H1 (cell line): ENCODE results near the gene STX2. TPM values are rescaled to one million over a fixed set of nuclear protein-coding genes. Genes with fewer than 3 reads are reported as not detected.

Experiments
- CTCF ChIA-PET: fragments of 300-600 bp; sonication (Branson Sonifier 250); formaldehyde crosslinking; loops from one replicate; lab custom pipeline; 2021; ENCODE audit not compliant: partially characterized antibody; lab: Charles Lee
- POLR2A ChIA-PET: fragments of 300-600 bp; sonication (Branson Sonifier 250); formaldehyde crosslinking; loops from one replicate; lab custom pipeline; 2021; ENCODE audit warnings: inconsistent platforms; ENCODE audit not compliant: partially characterized antibody; lab: Charles Lee
- DNase-seq, 2 experiments: peaks; one replicate each; pipeline versions ENCODE4 v3.0.0 to v3.0.0-alpha.2; 2010 to 2022; ENCODE audit warnings: low spot score in 2 of 2, low read depth in 1 of 2, mixed read lengths in 1 of 2
- FAIRE-seq: peaks from 2 replicates; lab custom pipeline; 2011; peaks lifted over from hg19 to GRCh38; lab: Jason Lieb, UNC
- H2AFZ ChIP-seq: 2 replicates; pipeline ENCODE4 v1.8.1; 2012; ENCODE audit warnings: low read length, inconsistent platforms
- H2AK5ac ChIP-seq: 2 replicates; pipeline ENCODE4 v1.6.1; 2013; ENCODE audit warnings: low read depth, low read length
- H2BK120ac ChIP-seq: replicated peaks from 2 replicates; pipeline ENCODE3; 2013; ENCODE audit warnings: low read depth, low read length, inconsistent platforms
- H2BK12ac ChIP-seq: 2 replicates; pipeline ENCODE4 v1.6.1; 2013; ENCODE audit warnings: low read depth, low read length
- H2BK15ac ChIP-seq: 2 replicates; pipeline ENCODE4 v1.6.1; 2013; ENCODE audit warnings: low read length
- H2BK20ac ChIP-seq: 2 replicates; pipeline ENCODE4 v1.6.1; 2013; ENCODE audit warnings: low read length
- H2BK5ac ChIP-seq: 2 replicates; pipeline ENCODE4 v1.6.1; 2013; ENCODE audit warnings: low read depth, low read length
- H3K14ac ChIP-seq: 2 replicates; pipeline ENCODE4 v1.6.1; 2013; ENCODE audit warnings: inconsistent platforms; ENCODE audit not compliant: insufficient read length
- H3K18ac ChIP-seq: 2 replicates; pipeline ENCODE4 v1.6.1; 2013; ENCODE audit warnings: low read length; ENCODE audit errors: extremely low read depth
- H3K23ac ChIP-seq: 2 replicates; pipeline ENCODE4 v1.6.1; 2013; ENCODE audit warnings: inconsistent platforms; ENCODE audit not compliant: insufficient read length
- H3K23me2 ChIP-seq: 2 replicates; pipeline ENCODE4 v1.6.1; 2013; ENCODE audit warnings: low read depth, low read length
- H3K27ac ChIP-seq: 2 replicates; pipeline ENCODE4 v1.6.1; 2011; ENCODE audit warnings: low read depth, low read length, inconsistent platforms
- H3K27me3 ChIP-seq, 4 experiments: replicated peaks in 1 of 4; 1 replicate in 1 of 4; 2 replicates in 3 of 4; pipeline versions ENCODE4 v1.6.1 to v1.8.1; 2011 to 2013; ENCODE audit warnings: low read length in 3 of 4, mild to moderate bottlenecking in 3 of 4, inconsistent platforms in 2 of 4, mixed read lengths in 2 of 4, moderate library complexity in 1 of 4; ENCODE audit not compliant: control insufficient read depth in 3 of 4, insufficient read depth in 3 of 4; ENCODE audit errors: extremely low read depth in 1 of 4
- H3K36me3 ChIP-seq, 4 experiments: 2 replicates each; pipeline versions ENCODE4 v1.6.1 to v1.8.1; 2011 to 2013; ENCODE audit warnings: mild to moderate bottlenecking in 4 of 4, low read length in 3 of 4, moderate library complexity in 2 of 4, control low read depth in 1 of 4, inconsistent platforms in 1 of 4; ENCODE audit not compliant: insufficient read depth in 4 of 4, control insufficient read depth in 2 of 4
- H3K4ac ChIP-seq: replicated peaks from 2 replicates; pipeline ENCODE3; 2013; ENCODE audit warnings: low read length, low read depth, mixed read lengths, inconsistent platforms; ENCODE audit not compliant: insufficient read length
- H3K4me1 ChIP-seq, 4 experiments: replicated peaks in 1 of 4; 1 replicate in 1 of 4; 2 replicates in 3 of 4; pipeline versions ENCODE4 v1.6.1 to v1.8.1; 2011 to 2013; ENCODE audit warnings: low read length in 3 of 4, inconsistent platforms in 2 of 4, mixed read lengths in 1 of 4; ENCODE audit not compliant: insufficient read depth in 4 of 4, control insufficient read depth in 3 of 4
- H3K4me2 ChIP-seq, 2 experiments: 2 replicates each; pipeline versions ENCODE4 v1.6.1 to v1.8.1; 2011 to 2013; ENCODE audit warnings: low read depth in 2 of 2, low read length in 2 of 2, control low read depth in 1 of 2, inconsistent platforms in 1 of 2, mild to moderate bottlenecking in 1 of 2; ENCODE audit not compliant: insufficient read depth in 1 of 2
- H3K4me3 ChIP-seq, 4 experiments: fragments of 200-600, 300-600 bp in 1 of 4; sonication (generic), shearing (Covaris generic), sonication (Bioruptor Twin) in 1 of 4; 2 replicates each; pipeline versions ENCODE4 v1.5.1 to v1.8.1; 2011 to 2016; ENCODE audit warnings: low read length in 4 of 4, low read depth in 3 of 4, control low read depth in 2 of 4, inconsistent platforms in 2 of 4, mild to moderate bottlenecking in 2 of 4, mixed read lengths in 1 of 4, moderate library complexity in 1 of 4; ENCODE audit not compliant: insufficient read depth in 2 of 4; ENCODE audit errors: extremely low read depth in 1 of 4
- H3K56ac ChIP-seq: replicated peaks from 2 replicates; pipeline ENCODE3; 2013; ENCODE audit warnings: low read depth, mild to moderate bottlenecking, mixed read lengths, low read length, inconsistent platforms; ENCODE audit not compliant: insufficient read length
- H3K79me1 ChIP-seq: 2 replicates; pipeline ENCODE4 v1.6.1; 2013; ENCODE audit warnings: low read depth, low read length, control low read depth
- H3K79me2 ChIP-seq, 2 experiments: 2 replicates each; pipeline versions ENCODE4 v1.6.1 to v1.8.1; 2012 to 2013; ENCODE audit warnings: low read length in 2 of 2, mild to moderate bottlenecking in 2 of 2, inconsistent platforms in 1 of 2; ENCODE audit not compliant: insufficient read depth in 2 of 2, control insufficient read depth in 1 of 2
- H3K9ac ChIP-seq, 4 experiments: replicated peaks in 1 of 4; 1 replicate in 1 of 4; 2 replicates in 3 of 4; pipeline versions ENCODE4 v1.6.1 to v1.8.1; 2011 to 2013; ENCODE audit warnings: low read depth in 3 of 4, low read length in 3 of 4, control low read depth in 2 of 4, mild to moderate bottlenecking in 2 of 4, moderate library complexity in 2 of 4, inconsistent platforms in 1 of 4; ENCODE audit errors: extremely low read depth in 1 of 4
- H3K9me3 ChIP-seq, 2 experiments: 2 replicates each; pipeline versions ENCODE4 v1.6.1 to v1.8.1; 2012 to 2013; ENCODE audit warnings: mild to moderate bottlenecking in 2 of 2, moderate library complexity in 2 of 2, control low read depth in 1 of 2, inconsistent platforms in 1 of 2, low read depth in 1 of 2, low read length in 1 of 2, mixed read lengths in 1 of 2; ENCODE audit not compliant: insufficient read depth in 2 of 2
- H4K20me1 ChIP-seq, 2 experiments: replicated peaks in 1 of 2; 2 replicates each; pipeline versions ENCODE3 to v1.8.1; 2011 to 2013; ENCODE audit warnings: inconsistent platforms in 2 of 2, low read length in 2 of 2, mild to moderate bottlenecking in 1 of 2; ENCODE audit not compliant: insufficient read depth in 2 of 2, control insufficient read depth in 1 of 2
- H4K5ac ChIP-seq: 2 replicates; pipeline ENCODE4 v1.6.1; 2013; ENCODE audit warnings: low read length, low read depth, mixed read lengths, inconsistent platforms; ENCODE audit not compliant: insufficient read length
- H4K8ac ChIP-seq: 2 replicates; pipeline ENCODE4 v1.8.0; 2013; ENCODE audit warnings: mild to moderate bottlenecking, moderate library complexity, low read length, inconsistent platforms; ENCODE audit not compliant: insufficient read depth; ENCODE audit errors: extremely low read depth
- H4K91ac ChIP-seq: replicated peaks from 2 replicates; pipeline ENCODE3; 2013; ENCODE audit warnings: low read length, mixed read lengths, inconsistent platforms; ENCODE audit not compliant: insufficient read length
- CREB1 ChIP-seq: IDR thresholded peaks from 2 replicates; pipeline ENCODE4 v1.6.1; 2012; ENCODE audit warnings: inconsistent platforms
- FOSL1 ChIP-seq: IDR thresholded peaks from 2 replicates; pipeline ENCODE4 v1.6.1; 2011; ENCODE audit warnings: mild to moderate bottlenecking, low read depth, low read length, moderate library complexity; ENCODE audit not compliant: insufficient read depth
- GTF2F1 ChIP-seq: IDR thresholded peaks from 2 replicates; pipeline ENCODE4 v1.6.1; 2012; ENCODE audit warnings: low read depth, low read length, improper control_type of control experiment, borderline replicate concordance
- MAFK ChIP-seq: IDR thresholded peaks from 2 replicates; pipeline ENCODE4 v1.6.1; 2012; ENCODE audit warnings: low read depth, mild to moderate bottlenecking, improper control_type of control experiment, low read length
- SAP30 ChIP-seq: fragments of 300-600 bp; sonication (generic); IDR thresholded peaks from 2 replicates; pipeline ENCODE4 v1.7.1; 2012; ENCODE audit warnings: low read length, moderate library complexity, mild to moderate bottlenecking, inconsistent platforms; ENCODE audit not compliant: insufficient read depth, insufficient replicate concordance
- TCF12 ChIP-seq: IDR thresholded peaks from 2 replicates; pipeline ENCODE4 v1.6.1; 2011; ENCODE audit warnings: low read depth, mild to moderate bottlenecking, low read length
- WGBS, 2 experiments: shearing (Covaris generic) in 1 of 2; methylation state at CpG; one replicate each; pipeline versions ENCODE4 v1.1.6 to v1.1.7; 2013 to 2015; ENCODE audit warnings: low lambda C conversion rate in 2 of 2, mixed read lengths in 2 of 2, inconsistent platforms in 1 of 2, low coverage in 1 of 2, missing lambda C conversion rate in 1 of 2; ENCODE audit not compliant: insufficient replicate concordance in 2 of 2, insufficient coverage in 1 of 2, insufficient read length in 1 of 2; ENCODE audit errors: extremely low coverage in 1 of 2, missing lambda C conversion rate in 1 of 2; 5-methylcytosine and 5-hydroxymethylcytosine counted together
- polyA plus RNA-seq, 7 experiments: library from polyadenylated mRNA; depleted of rRNA in 3 of 7; stranded (reverse) in 5 of 7; unstranded in 2 of 7; fragments of >200 nt in 5 of 7; fragments of 200-250 nt in 2 of 7; gene quantifications; 1 replicate in 5 of 7; 2 replicates in 1 of 7; 4 replicates in 1 of 7; pipeline versions ENCODE4 v1.2.1 to v1.2.3, GENCODE V29; 2011 to 2013; ENCODE audit warnings: missing spikeins in 2 of 7, mixed read lengths in 2 of 7
- total RNA-seq: library from RNA; stranded (reverse); fragmentation: NEBNext Ultra II Directional; extraction: Animal tissue kit (Norgen Biotek cat#: 25700); gene quantifications from 2 replicates; pipeline ENCODE4 v1.2.1, GENCODE V29; 2021
- TF ChIP-seq, protein P1 (sequence below): IDR thresholded peaks from 2 replicates; pipeline ENCODE4 v1.6.1; 2012; ENCODE audit warnings: inconsistent platforms

STX2 gene
- total and polyA plus RNA-seq, 2 of the 8 experiments (the other 6 are each of a cell fraction or from before 2014, with no cell fraction given) = 20.0 to 26.3 TPM

DNA sequence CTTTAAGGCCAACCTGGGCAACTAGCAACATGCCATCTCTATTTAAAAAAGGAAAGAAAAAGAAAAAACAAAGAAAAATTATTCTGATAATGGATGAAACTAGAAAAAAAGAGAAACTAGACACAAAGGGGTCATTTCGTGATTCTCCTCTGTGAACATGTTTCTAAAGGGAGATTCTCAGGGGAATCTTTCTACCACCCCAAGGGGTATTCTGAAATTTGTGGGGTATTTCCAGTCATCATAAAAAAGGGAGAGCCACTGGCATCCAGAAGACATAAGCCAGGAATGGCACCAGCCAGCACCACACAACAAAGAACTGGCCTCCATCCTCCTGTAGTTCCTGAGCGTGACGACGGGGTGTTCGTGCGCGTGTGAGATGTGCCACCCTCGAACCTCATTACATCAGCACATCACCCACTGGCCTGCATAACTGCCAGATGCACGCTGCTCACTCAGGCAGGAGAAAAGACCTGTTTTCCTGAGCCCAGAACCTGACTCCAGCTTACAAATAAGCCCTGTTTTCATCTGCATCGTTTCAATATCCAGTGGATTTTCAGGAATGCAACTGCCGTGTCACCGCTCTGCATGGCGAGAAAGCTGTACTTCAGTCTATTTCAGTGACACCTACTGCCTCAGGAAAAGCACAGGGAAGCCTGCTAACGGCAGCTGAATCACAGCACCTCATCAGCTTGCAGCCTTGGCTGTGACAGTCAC is 23.9 kb downstream of the STX2 start:
- H3K4me1 ChIP-seq = peaks cover 6 to 22% (median 20%) of the 10 kb centered on the region in 4 experiments
- no peak overlapping the region for H3K4me2 ChIP-seq
- no peak overlapping the region for H3K4me3 ChIP-seq
- H3K4ac ChIP-seq = no peak overlapping the region
- DNase-seq (no peak), FAIRE-seq (no peak)
- no peak overlapping the region for H3K18ac ChIP-seq
- no peaks in the 10 kb centered on the region for H3K9me3 ChIP-seq
- H3K9ac ChIP-seq = no peak overlapping the region
- H3K23me2 ChIP-seq = no peaks in the 10 kb centered on the region
- POLR2A ChIA-PET = interaction anchor here (1.1 to 1.4 kb wide), 3 partner anchors 35 to 59 kb away, joined by 3 to 4 read pairs (median 3); no protein-coding TSS in a partner anchor
- no peak overlapping the region for H2AK5ac ChIP-seq
- H3K79me1 ChIP-seq = peaks cover 5% of the 10 kb centered on the region; the same call in 1 of the 2 replicates
- H4K8ac ChIP-seq = no peak overlapping the region
- H2BK20ac ChIP-seq = no peak overlapping the region
- CTCF ChIA-PET = interaction anchor here (0.7 to 8.3 kb wide), 10 partner anchors 10 to 345 kb away, joined by 3 to 55 read pairs (median 4); no protein-coding TSS in a partner anchor
- no peak overlapping the region for H3K27ac ChIP-seq
- H3K14ac ChIP-seq = no peak overlapping the region
- H3K79me2 ChIP-seq = no peaks in the 10 kb centered on the region; a peak in 1 of 4 replicates
- no peaks in the 10 kb centered on the region for H3K27me3 ChIP-seq
- no peak overlapping the region for H2BK12ac ChIP-seq
- peaks cover 0 to 2% of the 10 kb centered on the region in 2 experiments for H4K20me1 ChIP-seq
- no peak overlapping the region for H3K56ac ChIP-seq
- H3K23ac ChIP-seq = no peak overlapping the region
- no peak overlapping the region for H4K91ac ChIP-seq
- no peak overlapping the region for H2BK5ac ChIP-seq
- H2BK15ac ChIP-seq = no peak overlapping the region
- 90% methylated on average over 14 of the region's 14 CpGs; no CpG with 5 or more reads in 1 of the 2 experiments for WGBS, 2 experiments
- H2BK120ac ChIP-seq = no peak overlapping the region
- H4K5ac ChIP-seq = no peak overlapping the region
- H3K36me3 ChIP-seq = no peaks in the 10 kb centered on the region; a peak in 2 of 8 replicates
- TF ChIP-seq, protein P1, sequence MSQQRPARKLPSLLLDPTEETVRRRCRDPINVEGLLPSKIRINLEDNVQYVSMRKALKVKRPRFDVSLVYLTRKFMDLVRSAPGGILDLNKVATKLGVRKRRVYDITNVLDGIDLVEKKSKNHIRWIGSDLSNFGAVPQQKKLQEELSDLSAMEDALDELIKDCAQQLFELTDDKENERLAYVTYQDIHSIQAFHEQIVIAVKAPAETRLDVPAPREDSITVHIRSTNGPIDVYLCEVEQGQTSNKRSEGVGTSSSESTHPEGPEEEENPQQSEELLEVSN = no peak
- TF ChIP-seq FOSL1 = no peak
- no peak for TF ChIP-seq TCF12
- TF ChIP-seq GTF2F1 = no peak
- TF ChIP-seq MAFK = no peak
- no peak for TF ChIP-seq SAP30
- TF ChIP-seq CREB1 = no peak
- no peak overlapping the region for H2AFZ ChIP-seq
